B cell (primary cell): ENCODE results near the gene NCCRP1.

ENCODE experiments used
- CTCF ChIP-seq: fragments of 200-600 bp; IDR thresholded peaks from one replicate; pipeline ENCODE4 v1.8.0; 2022; ENCODE audit warnings: antibody characterized with exemption, mild to moderate bottlenecking
- EZH2 ChIP-seq: IDR thresholded peaks from 2 replicates; pipeline ENCODE4 v1.6.1; 2012; ENCODE audit warnings: borderline replicate concordance, low read depth, mild to moderate bottlenecking, moderate library complexity, low read length; ENCODE audit not compliant: insufficient read depth, poor library complexity, severe bottlenecking

GRCh38 chr19:39217094-39217493 lies 20.3 kb downstream of the NCCRP1 start:
- TF ChIP-seq CTCF (no peak), EZH2 (no peak)
